ENCODE data around the gene CES3. TPM values are rescaled to one million over a fixed set of nuclear protein-coding genes. Genes with fewer than 3 reads are reported as not detected.

Gene CES3
- total and polyA plus RNA-seq, 9 of the 15 experiments (the other 6 are each of a cell fraction or from before 2014, with no cell fraction given) = 0.06 to 2.2 (median 0.68) TPM

DNA sequence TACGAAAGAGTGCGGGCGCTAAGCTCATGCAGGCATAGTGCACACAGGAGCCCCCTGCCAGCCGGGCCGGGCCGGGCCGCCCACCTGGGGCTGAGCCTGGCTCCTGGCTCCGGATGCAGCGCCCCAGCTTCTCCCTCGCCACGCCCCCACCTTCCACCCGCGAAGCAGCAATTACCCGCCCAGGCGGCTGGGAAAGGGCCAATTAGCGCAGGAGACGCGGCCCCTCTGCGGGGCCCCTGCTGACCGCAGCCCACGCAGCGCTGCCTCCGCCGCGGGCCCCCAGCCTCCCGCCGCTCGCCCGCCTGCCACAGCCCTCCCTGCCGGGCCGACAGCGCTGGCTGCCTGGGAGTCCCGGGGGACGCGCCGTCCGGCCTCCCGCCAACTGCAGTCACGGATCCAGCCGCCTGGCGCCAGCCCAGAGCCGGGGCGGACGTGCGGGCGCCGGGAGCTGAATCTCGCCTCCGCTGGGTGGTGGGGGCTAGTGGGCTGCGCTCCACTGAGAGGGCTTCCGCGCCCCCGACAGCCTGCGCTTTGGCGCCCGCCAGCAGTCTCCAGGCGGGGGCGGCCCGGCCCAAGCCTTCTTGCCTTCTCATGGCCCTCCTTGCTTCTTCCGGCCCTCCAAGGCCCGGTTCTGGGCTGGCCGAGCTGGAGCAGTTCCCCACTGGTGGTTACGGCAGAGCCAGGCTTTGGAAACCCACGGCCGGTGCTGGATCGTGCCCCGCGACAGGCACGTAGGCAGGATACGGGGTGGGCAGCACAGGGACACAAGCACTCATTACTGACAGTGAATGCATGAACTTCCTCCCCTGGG, 53.0 kb downstream of the CES3 start (continued):
- TF ChIP-seq KLF16 (IDR thresholded peaks at IDR 0.05) (no peak; the same call in 1 of the 2 replicates), ZNF263 (CRISPR knock-in tag; IDR thresholded peaks at IDR 0.05; ENCODE audit: borderline replicate concordance) (no peak), HDAC3 (IDR thresholded peaks at IDR 0.05; ENCODE audit: borderline replicate concordance, partially characterized antibody) (no peak), POLR2AphosphoS5 (IDR thresholded peaks at IDR 0.05; ENCODE audit: control insufficient read depth, insufficient read depth, low read depth, low read length) (no peak), WHSC1 (IDR thresholded peaks at IDR 0.05; ENCODE audit: low read length) (no peak), FOXK2 (conservative IDR thresholded peaks at IDR 0.05 in 1 of 2, IDR thresholded peaks at IDR 0.05 in 1 of 2; ENCODE audit: low read depth in 2 of 2) (no peak), DDX20 (tag; IDR thresholded peaks at IDR 0.05; ENCODE audit: low read depth) (no peak), CHD4 (IDR thresholded peaks at IDR 0.05; ENCODE audit: insufficient read depth, insufficient replicate concordance, low read depth, low read length, poor library complexity, severe bottlenecking) (no peak)
- TF ChIP-seq, protein P1, sequence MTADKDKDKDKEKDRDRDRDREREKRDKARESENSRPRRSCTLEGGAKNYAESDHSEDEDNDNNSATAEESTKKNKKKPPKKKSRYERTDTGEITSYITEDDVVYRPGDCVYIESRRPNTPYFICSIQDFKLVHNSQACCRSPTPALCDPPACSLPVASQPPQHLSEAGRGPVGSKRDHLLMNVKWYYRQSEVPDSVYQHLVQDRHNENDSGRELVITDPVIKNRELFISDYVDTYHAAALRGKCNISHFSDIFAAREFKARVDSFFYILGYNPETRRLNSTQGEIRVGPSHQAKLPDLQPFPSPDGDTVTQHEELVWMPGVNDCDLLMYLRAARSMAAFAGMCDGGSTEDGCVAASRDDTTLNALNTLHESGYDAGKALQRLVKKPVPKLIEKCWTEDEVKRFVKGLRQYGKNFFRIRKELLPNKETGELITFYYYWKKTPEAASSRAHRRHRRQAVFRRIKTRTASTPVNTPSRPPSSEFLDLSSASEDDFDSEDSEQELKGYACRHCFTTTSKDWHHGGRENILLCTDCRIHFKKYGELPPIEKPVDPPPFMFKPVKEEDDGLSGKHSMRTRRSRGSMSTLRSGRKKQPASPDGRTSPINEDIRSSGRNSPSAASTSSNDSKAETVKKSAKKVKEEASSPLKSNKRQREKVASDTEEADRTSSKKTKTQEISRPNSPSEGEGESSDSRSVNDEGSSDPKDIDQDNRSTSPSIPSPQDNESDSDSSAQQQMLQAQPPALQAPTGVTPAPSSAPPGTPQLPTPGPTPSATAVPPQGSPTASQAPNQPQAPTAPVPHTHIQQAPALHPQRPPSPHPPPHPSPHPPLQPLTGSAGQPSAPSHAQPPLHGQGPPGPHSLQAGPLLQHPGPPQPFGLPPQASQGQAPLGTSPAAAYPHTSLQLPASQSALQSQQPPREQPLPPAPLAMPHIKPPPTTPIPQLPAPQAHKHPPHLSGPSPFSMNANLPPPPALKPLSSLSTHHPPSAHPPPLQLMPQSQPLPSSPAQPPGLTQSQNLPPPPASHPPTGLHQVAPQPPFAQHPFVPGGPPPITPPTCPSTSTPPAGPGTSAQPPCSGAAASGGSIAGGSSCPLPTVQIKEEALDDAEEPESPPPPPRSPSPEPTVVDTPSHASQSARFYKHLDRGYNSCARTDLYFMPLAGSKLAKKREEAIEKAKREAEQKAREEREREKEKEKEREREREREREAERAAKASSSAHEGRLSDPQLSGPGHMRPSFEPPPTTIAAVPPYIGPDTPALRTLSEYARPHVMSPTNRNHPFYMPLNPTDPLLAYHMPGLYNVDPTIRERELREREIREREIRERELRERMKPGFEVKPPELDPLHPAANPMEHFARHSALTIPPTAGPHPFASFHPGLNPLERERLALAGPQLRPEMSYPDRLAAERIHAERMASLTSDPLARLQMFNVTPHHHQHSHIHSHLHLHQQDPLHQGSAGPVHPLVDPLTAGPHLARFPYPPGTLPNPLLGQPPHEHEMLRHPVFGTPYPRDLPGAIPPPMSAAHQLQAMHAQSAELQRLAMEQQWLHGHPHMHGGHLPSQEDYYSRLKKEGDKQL (CRISPR knock-in tag; IDR thresholded peaks at IDR 0.05; ENCODE audit: borderline replicate concordance) = no peak
- TF ChIP-seq, protein P2, sequence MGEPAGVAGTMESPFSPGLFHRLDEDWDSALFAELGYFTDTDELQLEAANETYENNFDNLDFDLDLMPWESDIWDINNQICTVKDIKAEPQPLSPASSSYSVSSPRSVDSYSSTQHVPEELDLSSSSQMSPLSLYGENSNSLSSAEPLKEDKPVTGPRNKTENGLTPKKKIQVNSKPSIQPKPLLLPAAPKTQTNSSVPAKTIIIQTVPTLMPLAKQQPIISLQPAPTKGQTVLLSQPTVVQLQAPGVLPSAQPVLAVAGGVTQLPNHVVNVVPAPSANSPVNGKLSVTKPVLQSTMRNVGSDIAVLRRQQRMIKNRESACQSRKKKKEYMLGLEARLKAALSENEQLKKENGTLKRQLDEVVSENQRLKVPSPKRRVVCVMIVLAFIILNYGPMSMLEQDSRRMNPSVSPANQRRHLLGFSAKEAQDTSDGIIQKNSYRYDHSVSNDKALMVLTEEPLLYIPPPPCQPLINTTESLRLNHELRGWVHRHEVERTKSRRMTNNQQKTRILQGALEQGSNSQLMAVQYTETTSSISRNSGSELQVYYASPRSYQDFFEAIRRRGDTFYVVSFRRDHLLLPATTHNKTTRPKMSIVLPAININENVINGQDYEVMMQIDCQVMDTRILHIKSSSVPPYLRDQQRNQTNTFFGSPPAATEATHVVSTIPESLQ (CRISPR knock-in tag; IDR thresholded peaks at IDR 0.05) = 0 out of 2 replicates have a peak, but pooled peaks have one; percentile 29
- TF ChIP-seq, protein P3, sequence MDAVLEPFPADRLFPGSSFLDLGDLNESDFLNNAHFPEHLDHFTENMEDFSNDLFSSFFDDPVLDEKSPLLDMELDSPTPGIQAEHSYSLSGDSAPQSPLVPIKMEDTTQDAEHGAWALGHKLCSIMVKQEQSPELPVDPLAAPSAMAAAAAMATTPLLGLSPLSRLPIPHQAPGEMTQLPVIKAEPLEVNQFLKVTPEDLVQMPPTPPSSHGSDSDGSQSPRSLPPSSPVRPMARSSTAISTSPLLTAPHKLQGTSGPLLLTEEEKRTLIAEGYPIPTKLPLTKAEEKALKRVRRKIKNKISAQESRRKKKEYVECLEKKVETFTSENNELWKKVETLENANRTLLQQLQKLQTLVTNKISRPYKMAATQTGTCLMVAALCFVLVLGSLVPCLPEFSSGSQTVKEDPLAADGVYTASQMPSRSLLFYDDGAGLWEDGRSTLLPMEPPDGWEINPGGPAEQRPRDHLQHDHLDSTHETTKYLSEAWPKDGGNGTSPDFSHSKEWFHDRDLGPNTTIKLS (IDR thresholded peaks at IDR 0.05; ENCODE audit: borderline replicate concordance, low read depth) = no peak; the same call in 1 of the 2 replicates
- TF ChIP-seq, protein P4, sequence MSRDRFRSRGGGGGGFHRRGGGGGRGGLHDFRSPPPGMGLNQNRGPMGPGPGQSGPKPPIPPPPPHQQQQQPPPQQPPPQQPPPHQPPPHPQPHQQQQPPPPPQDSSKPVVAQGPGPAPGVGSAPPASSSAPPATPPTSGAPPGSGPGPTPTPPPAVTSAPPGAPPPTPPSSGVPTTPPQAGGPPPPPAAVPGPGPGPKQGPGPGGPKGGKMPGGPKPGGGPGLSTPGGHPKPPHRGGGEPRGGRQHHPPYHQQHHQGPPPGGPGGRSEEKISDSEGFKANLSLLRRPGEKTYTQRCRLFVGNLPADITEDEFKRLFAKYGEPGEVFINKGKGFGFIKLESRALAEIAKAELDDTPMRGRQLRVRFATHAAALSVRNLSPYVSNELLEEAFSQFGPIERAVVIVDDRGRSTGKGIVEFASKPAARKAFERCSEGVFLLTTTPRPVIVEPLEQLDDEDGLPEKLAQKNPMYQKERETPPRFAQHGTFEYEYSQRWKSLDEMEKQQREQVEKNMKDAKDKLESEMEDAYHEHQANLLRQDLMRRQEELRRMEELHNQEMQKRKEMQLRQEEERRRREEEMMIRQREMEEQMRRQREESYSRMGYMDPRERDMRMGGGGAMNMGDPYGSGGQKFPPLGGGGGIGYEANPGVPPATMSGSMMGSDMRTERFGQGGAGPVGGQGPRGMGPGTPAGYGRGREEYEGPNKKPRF (IDR thresholded peaks at IDR 0.05; ENCODE audit: low read depth, low read length) = no peak

Measured in K562 (cell line).